Measurements from ENCODE around the gene ASB10.

- no peak for TF ChIP-seq REST (IDR thresholded peaks at IDR 0.05)
- no peak for TF ChIP-seq CTCF (IDR thresholded peaks at IDR 0.05; ENCODE audit: low read depth, low read length, missing input control)
- TF ChIP-seq RAD21 (IDR thresholded peaks at IDR 0.05), result no peak
Observed at GRCh38 chr7:151204383-151205032, 17.5 kb upstream of the ASB10 start.

Data from liver (tissue), 3 donors.